HG02798 (cell line): Measurements from ENCODE around the gene LPAR5.

ENCODE experiments used
- ATAC-seq: cut with Tn5 transposase; IDR thresholded peaks from one replicate; pipeline ENCODE4 v1.9.1; 2021; ENCODE audit warnings: mild to moderate bottlenecking; ENCODE audit not compliant: unreplicated experiment, poor library complexity

The LPAR5 gene

GRCh38 chr12:6569312-6569711, 66.4 kb downstream of the LPAR5 start:
- ATAC-seq = no peak
